ENCODE results near the gene STK17B.

DNA sequence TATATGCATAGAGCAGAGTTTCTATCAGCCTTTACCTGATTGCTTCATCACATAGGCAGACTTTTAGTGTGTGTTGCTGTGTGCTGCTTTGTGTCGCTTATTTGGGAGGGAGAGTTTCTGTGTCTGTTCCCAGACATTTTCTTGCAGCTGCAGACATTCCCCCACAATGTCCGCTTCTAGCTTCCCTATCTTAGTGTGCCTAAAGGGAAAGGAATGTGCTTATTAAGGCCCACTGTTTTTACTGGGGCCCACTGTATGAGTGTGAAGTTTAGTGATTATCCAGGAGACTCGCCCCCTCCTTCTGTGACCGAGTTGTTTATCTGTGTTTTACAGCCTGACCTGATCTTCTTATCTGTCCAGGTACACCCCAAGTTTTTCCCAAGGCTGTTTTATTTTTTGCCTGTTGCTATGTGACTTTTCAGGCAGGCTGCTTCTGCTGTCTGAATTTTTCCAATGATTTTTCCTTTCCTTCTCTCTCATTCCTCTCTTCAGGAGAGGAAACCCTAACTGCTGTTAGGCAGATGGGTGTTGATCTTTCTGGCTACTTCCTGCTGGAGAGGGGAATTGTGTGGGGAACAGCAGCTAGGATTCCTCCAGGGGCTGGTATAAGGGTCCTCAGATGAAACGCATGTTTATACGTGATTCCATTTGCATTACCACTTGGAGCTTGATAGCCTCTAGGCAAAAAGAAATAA lies 47.6 kb downstream of the STK17B start:
- TF ChIP-seq POLR2A (IDR thresholded peaks at IDR 0.05; ENCODE audit: low read depth, low read length), result no peak
- TF ChIP-seq TAF1 (IDR thresholded peaks at IDR 0.05; ENCODE audit: borderline replicate concordance, low read depth, low read length), result no peak
- no peak for TF ChIP-seq POLR2AphosphoS5 (IDR thresholded peaks at IDR 0.05; ENCODE audit: low read depth, low read length)
